ENCODE measurements around the gene TRIP13.
"Not testable (repeated sequence)": the region's sequence is repeated elsewhere in the genome, so short reads cannot be mapped to it uniquely, and the experiment has no call there.

- TF ChIP-seq EZH2 (IDR thresholded peaks at IDR 0.05); POLR2AphosphoS5 (IDR thresholded peaks at IDR 0.05; ENCODE audit: borderline replicate concordance, low read depth, low read length); FOXP2 (optimal IDR thresholded peaks at IDR 0.05; ENCODE audit: control extremely low read depth, extremely low read length, insufficient read depth): not testable (repeated sequence)
Observed at GRCh38 chr5:847736-848135, 44.9 kb upstream of the TRIP13 start.
